HK-2 (cell line): ENCODE measurements around the gene MYH11.

Experiments used
- DNase-seq: peaks from one replicate; pipeline ENCODE4 v3.0.0-alpha.2; 2018; ENCODE audit not compliant: unreplicated experiment

MYH11 gene

GRCh38 chr16:15856901-15857698, at the start of gene MYH11:
Gene MYH11, minus strand, starts transcription at chr16:15857028. Its CDS starts 18,776 bp downstream, at chr16:15838252.
- no peak for DNase-seq

DNA sequence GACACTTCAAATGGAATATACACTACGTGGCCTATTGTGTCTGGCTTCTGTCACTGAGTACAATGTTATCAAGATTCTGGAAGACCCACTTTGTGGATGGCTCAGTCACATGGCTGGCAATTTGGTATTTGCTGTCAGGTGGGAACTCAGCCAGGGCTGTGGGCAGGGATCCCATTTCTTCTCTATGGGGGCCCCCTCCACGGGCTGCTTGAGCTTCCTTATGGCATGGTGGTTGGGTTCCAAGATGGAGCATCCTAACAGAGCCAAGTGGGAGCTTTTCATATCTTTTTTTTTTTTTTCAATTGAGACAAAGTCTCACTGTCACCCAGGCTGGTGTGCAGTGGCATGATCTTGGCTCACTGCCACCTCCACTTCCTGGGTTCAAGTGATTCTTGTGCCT, 49.6 kb upstream of the MYH11 start:
- DNase-seq = no peak

DNA sequence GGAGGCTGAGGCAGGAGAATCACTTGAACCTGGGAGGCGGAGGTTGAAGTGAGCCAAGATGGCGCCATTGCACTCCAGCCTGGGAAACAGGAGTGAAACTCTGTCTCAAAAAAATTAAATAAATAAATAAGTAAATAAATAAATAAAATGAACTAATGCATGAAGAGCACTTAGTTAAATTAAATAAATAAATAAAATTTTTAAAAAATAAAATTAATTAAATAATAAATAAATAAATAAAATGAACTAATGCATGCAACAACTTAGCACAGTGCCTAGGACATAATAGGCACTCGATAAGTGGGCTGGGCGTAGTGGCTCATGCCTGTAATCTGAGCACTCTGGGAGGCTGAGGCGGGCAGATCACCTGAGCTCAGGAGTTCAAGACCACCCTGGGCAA, 47.1 kb upstream of the MYH11 start:
- no peak for DNase-seq

DNA sequence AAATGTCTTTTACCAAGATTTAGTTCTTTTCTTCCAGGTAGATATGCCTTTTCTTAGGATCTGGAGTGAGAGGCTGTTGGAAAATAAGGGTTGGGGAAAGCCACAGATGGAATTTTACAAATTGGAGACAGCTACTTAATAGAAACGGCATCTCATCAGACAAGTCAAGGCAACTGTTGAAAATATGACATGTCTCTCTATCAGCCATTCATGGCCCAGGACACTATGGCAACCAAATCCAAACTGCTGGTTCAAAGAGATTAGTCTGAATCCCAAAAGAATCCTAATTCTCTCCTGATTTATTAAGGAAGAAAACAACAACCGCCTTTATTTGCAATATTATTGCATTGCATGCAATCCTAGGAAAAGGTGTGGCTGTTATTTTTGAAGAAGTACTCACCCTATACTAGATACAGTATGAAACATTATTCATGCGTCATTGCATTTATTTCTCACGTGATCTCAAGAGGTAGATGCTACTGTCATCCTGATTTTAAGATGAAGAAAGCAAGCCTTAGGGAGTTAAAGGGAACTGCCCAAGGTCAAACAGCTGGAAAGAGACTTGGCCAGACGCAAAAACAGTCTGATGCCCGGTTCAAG, 44.2 kb upstream of the MYH11 start:
- no peak for DNase-seq

DNA sequence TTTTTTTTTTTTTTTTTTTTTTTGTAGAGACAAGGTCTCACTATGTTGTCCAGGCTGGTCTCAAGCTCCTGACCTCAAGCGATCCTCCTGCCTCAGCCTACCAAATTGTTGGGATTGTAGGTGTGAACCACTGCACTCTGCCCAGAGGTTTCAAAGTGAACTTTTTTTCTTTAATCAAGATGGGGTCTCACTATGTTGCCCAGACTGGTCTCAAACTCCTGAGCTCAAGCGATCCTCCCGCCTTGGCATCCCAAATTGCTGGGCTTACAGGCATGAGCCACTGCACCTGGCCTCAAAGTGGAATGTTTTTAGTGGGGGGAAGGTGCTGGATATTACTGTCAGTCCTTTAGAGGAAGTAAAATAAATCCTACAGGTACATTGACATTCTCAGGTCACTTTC, 43.5 kb upstream of the MYH11 start:
- no peak for DNase-seq

GRCh38 chr16:15899538-15900100, 42.8 kb upstream of the MYH11 start:
- DNase-seq = peak; percentile 66

- DNase-seq = no peak
Observed at GRCh38 chr16:15898654-15899053, 41.8 kb upstream of the MYH11 start.

DNA sequence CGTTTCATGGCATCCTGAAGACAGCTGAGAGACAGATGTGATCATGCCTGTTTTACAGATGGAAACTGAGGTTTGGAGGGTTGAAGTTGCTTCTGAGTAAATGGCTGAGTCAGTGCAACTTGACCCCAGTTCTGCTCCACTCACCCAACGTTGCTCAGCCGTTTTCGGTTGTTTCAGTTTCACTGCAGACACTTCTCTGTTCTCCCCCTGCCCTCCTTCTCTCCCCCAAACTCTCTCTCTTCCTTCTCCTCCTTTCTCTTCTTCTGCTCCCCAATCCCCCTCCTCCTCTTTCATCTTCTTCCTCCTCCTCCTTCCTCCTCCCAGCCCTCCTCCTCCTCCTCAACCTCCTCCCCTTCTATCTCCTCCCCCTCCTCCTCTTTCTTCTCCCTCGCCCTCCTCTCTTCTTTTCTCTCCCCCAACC, 41.0 kb upstream of the MYH11 start:
- no peak for DNase-seq

GRCh38 chr16:15897121-15897780, 40.4 kb upstream of the MYH11 start:
- no peak for DNase-seq

DNA sequence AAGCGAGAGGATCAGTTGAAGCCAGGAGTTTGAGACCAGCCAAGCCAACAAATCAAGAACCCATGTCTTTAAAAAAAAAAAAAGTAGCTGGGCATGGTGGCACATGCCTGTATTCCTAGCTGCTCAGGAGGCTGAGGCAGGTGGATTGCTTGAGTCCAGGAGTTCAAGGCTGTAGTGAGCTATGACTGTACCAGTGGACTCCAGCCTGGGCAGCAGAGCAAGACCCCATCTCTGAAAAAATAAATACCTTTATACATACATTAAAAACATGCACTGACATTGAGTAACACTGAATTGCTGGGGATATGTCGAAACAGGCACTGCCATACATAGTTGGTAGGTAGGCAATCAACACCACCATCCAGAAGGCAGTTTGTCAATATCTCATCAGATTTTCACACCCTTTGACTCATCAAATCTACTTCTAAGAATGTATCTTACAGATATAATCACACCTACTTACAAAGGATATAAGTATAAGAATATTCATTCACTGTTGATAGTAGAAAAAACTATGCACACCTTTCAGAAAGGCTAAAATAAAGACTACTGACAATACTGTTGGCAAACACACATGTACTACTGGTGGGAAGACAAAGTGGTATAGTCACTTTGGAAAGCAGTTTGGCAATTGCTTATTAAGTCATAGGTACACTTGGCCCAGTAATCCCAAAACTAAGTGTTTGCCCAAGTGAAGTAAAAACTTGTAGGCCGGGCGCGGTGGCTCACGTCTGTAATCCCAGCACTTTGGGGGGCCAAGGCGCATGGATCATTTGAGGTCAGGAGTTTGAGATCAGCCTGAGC, 37.9 kb upstream of the MYH11 start:
- DNase-seq = no peak

- no peak for DNase-seq
Observed at GRCh38 chr16:15891508-15891907, 34.7 kb upstream of the MYH11 start.

DNA sequence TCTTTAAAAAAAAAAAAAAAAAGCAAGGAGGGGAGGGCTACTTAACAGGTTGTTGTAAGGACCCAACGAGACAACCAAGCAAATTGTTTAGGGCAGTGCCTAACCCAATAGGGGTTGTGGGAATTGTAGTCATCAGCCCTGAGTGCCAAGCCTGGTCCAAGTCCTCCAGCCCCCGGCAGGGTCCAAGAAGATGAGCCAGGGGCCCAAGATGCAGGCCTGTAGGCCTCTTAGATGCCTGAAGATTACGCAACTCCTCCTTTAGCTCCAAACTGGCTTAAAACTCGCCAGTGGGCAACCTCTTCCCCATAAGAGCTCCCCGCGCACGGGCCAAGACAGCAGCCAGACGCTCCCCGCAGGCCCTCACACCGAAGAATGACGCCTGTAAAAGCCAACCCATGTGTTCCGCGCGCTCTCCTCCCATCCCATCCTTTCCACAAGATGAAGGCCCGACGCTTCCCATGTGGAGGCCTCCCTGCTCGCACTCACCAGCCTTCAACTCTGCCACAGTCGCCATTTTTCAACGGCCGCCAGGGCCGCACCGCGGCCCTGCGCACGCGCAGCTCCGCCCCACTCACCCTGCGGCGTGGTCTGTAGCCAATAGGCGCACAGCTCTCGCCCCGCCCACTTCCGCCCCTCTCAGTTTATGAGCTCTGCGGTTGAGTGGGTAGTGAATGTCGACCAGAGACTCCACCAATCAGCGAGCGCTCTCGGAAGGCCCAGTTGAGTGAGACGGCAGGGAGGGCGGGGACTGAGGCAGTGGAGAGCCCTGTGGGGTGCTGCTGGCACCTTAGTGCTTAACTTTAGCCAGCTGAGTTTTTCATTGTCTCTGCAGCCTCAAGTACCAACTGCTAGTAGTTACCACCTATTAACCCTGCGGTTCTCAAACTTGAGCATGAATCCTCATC, 31.5 kb upstream of the MYH11 start, which contains the start of gene CEP20:
TSS of gene CEP20 (minus strand) at position 532 of the 905 bp plus-strand sequence. CDS start at position 514, 18 bp downstream.
- peak; percentile 97 for DNase-seq

- no peak for DNase-seq
Observed at GRCh38 chr16:15887283-15887682, 30.5 kb upstream of the MYH11 start.

- no peak for DNase-seq
Observed at GRCh38 chr16:15886078-15886477, 29.2 kb upstream of the MYH11 start.

GRCh38 chr16:15885560-15886001, 28.8 kb upstream of the MYH11 start:
- no peak for DNase-seq

DNA sequence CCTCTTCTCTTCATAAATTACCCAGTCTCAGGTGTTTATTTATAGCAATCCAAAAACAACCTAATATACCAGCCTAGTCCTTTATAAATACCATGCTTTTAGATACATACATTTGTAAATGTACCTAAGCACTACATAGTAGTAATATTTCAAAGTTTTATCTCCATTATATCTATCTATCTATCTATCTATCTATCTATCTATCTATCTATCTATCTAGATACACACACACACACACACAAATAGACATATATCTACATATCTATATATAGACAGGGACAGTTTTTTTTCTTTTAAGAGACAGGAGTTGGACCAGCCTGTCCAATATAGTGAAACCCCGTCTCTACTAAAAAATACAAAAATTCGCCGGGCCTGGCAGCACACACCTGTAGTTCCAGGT, 25.7 kb upstream of the MYH11 start:
- DNase-seq = no peak

DNA sequence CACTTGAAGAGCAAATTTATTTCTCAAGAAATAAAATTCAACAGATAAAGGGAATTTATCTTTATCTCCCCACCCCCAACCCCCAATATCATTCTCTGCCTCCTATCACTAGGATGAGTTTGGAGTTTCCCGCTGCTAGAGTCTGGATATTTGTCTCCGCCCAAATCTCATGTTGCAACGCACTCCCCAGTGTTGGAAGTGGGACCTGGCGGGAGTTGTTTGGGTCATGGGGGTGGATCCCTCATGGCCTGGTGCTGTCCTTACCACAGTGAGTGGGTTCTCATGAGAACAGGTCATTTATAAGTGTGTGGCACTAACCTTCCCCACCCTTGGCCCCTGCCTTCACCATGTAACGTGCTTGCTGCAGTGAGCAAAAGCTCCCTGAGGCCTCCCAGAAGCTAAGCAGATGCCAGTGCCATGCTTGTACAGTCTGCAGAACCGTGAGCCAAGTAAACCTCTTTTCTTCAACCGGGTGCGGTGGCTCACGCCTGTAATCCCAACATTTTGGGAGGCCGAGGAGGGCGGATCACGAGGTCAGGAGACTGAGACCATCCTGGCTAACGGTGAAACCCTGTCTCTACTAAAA, 25.1 kb upstream of the MYH11 start:
- DNase-seq = no peak

DNA sequence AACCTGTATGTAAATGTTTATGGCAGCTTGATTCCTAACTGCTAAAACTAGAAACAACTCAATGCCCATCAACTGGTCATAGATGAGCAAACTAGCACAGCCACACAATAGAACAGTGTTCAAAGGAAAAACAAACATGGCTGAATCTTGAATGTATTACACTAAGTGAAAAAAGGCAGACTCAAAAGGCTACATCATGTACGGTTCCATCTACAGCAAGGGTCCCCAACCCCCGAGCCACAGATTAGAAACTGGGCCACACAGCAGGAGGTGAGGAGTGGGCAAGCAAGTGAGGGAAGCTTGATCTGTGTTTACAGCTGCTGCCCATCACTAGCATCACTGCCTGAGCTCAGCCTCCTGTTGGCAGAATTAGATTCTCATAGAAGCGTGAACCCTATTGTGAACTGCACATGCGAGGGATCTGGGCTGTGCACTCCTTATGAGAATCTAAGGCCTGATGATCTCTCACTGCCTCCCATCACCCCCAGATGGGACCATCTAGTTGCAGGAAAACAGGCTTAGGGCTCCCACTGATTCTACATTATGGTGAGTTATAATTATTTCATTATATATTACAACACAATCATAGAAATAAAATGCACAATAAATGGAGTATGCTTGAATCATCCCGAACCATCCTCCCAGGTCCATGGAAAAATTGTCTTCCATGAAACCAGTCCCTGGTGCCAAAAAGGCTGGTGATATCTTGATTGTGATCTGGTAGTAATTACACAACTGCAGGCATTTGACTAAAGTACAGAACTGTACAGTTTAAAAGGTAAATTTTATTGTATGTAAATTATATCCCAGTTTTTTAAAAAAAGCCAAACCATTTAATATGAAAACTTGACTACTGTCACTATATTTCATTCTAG, 23.8 kb upstream of the MYH11 start:
- no peak for DNase-seq

- no peak for DNase-seq
Observed at GRCh38 chr16:15879255-15879811, 22.5 kb upstream of the MYH11 start.
